DND-41 (cell line): ENCODE data around the gene EFHD1.

ENCODE experiments used
- EZH2 ChIP-seq: IDR thresholded peaks from 3 replicates; pipeline ENCODE4 v1.6.1; 2012; ENCODE audit warnings: borderline replicate concordance, low read depth, mild to moderate bottlenecking, moderate library complexity, low read length, inconsistent platforms; ENCODE audit not compliant: severe bottlenecking
- TF ChIP-seq, protein P1 (sequence below): IDR thresholded peaks from 2 replicates; pipeline ENCODE4 v1.5.1; 2012; ENCODE audit warnings: borderline replicate concordance, low read length, moderate library complexity, mild to moderate bottlenecking; ENCODE audit not compliant: poor library complexity, severe bottlenecking; ENCODE audit errors: extremely low read depth

GRCh38 chr2:232683368-232683767 is 50.0 kb downstream of the EFHD1 start:
- TF ChIP-seq, protein P1, sequence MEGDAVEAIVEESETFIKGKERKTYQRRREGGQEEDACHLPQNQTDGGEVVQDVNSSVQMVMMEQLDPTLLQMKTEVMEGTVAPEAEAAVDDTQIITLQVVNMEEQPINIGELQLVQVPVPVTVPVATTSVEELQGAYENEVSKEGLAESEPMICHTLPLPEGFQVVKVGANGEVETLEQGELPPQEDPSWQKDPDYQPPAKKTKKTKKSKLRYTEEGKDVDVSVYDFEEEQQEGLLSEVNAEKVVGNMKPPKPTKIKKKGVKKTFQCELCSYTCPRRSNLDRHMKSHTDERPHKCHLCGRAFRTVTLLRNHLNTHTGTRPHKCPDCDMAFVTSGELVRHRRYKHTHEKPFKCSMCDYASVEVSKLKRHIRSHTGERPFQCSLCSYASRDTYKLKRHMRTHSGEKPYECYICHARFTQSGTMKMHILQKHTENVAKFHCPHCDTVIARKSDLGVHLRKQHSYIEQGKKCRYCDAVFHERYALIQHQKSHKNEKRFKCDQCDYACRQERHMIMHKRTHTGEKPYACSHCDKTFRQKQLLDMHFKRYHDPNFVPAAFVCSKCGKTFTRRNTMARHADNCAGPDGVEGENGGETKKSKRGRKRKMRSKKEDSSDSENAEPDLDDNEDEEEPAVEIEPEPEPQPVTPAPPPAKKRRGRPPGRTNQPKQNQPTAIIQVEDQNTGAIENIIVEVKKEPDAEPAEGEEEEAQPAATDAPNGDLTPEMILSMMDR: no peak
- no peak for TF ChIP-seq EZH2
